Measurements from ENCODE around the gene JAKMIP2. TPM values are rescaled to one million over a fixed set of nuclear protein-coding genes. Genes with fewer than 3 reads are reported as not detected.
"Not testable (repeated sequence)": the region's sequence is repeated elsewhere in the genome, so short reads cannot be mapped to it uniquely, and the experiment has no call there.

The JAKMIP2 gene
- total RNA-seq, 1 donor from 2014 or later = not detected

- Histone ChIP-seq H3K4me3 (ENCODE audit: low read depth, low read length) (no peak overlapping the region), H3K27me3 (ENCODE audit: control insufficient read depth, insufficient read depth, low read length) (no peaks in the 10 kb centered on the region), H3K36me3 (ENCODE audit: control insufficient read depth, insufficient read depth, low read length) (no peaks in the 10 kb centered on the region)
- no peak for DNase-seq (ENCODE audit: low read depth)
- no peak for TF ChIP-seq CTCF (IDR thresholded peaks at IDR 0.05; ENCODE audit: insufficient read depth, low read length, severe bottlenecking)
- FAIRE-seq = no peak
Measured at GRCh38 chr5:147733075-147733474, 49.5 kb downstream of the JAKMIP2 start.

GRCh38 chr5:147732291-147732883 lies 50.1 kb downstream of the JAKMIP2 start:
- DNase-seq (ENCODE audit: low read depth) = no peak
- TF ChIP-seq CTCF (IDR thresholded peaks at IDR 0.05; ENCODE audit: insufficient read depth, low read length, severe bottlenecking) = no peak
- Histone ChIP-seq H3K36me3 (ENCODE audit: control insufficient read depth, insufficient read depth, low read length) (no peaks in the 10 kb centered on the region), H3K27me3 (ENCODE audit: control insufficient read depth, insufficient read depth, low read length) (no peaks in the 10 kb centered on the region), H3K4me3 (ENCODE audit: low read depth, low read length) (no peak overlapping the region)
- no peak for FAIRE-seq

DNA sequence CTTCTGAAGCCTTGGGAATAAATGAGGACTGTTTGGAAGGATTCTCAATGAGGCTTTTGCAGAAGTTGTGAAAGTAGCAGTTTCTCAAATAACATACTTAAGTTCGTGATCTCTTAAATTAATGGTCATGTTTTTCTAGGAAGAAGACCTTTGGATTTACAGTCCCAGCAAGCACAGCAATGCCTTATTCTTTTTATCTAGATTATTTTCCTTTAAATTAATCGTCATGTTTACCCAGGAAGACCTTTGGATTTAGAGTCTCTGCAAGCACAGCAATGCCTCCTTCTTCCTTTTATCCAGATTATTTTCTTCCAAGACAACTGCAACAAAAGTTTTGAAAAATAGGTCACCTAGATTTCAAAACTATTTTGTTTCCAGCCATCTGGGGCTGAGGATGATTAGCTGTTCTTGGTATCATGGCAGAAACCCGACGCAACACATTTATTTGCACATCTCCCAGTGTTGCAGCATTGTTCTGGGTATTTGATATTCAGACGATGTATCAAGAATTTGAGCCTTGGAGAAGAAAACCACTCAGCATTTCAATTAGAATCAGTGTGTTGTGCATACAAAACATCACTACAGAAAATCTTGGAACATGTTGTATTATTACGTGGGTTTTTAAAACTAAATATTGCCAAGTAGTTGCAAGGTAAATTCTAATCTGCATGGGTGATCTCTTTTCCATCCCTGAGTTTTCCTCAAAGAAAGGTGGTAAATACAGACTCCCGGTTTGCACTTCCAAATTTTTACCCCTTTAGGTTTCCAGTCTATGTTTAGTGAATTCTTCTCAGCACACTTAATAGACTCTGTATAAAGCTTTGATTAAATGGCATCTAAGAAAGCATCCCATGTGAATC lies 50.9 kb downstream of the JAKMIP2 start:
- no peaks in the 10 kb centered on the region for H3K36me3 ChIP-seq (ENCODE audit: control insufficient read depth, insufficient read depth, low read length)
- TF ChIP-seq CTCF (IDR thresholded peaks at IDR 0.05; ENCODE audit: insufficient read depth, low read length, severe bottlenecking) = no peak
- DNase-seq (ENCODE audit: low read depth) (no peak), FAIRE-seq (no peak)
- no peak overlapping the region for H3K4me3 ChIP-seq (ENCODE audit: low read depth, low read length)
- H3K27me3 ChIP-seq (ENCODE audit: control insufficient read depth, insufficient read depth, low read length) = no peaks in the 10 kb centered on the region

- Histone ChIP-seq H3K4me3 (ENCODE audit: low read depth, low read length) (no peak overlapping the region), H3K27me3 (ENCODE audit: control insufficient read depth, insufficient read depth, low read length) (no peaks in the 10 kb centered on the region), H3K36me3 (ENCODE audit: control insufficient read depth, insufficient read depth, low read length) (no peaks in the 10 kb centered on the region)
- no peak for TF ChIP-seq CTCF (IDR thresholded peaks at IDR 0.05; ENCODE audit: insufficient read depth, low read length, severe bottlenecking)
- DNase-seq (ENCODE audit: low read depth) (no peak), FAIRE-seq (no peak)
Measured at GRCh38 chr5:147727200-147727599, 55.3 kb downstream of the JAKMIP2 start.

DNA sequence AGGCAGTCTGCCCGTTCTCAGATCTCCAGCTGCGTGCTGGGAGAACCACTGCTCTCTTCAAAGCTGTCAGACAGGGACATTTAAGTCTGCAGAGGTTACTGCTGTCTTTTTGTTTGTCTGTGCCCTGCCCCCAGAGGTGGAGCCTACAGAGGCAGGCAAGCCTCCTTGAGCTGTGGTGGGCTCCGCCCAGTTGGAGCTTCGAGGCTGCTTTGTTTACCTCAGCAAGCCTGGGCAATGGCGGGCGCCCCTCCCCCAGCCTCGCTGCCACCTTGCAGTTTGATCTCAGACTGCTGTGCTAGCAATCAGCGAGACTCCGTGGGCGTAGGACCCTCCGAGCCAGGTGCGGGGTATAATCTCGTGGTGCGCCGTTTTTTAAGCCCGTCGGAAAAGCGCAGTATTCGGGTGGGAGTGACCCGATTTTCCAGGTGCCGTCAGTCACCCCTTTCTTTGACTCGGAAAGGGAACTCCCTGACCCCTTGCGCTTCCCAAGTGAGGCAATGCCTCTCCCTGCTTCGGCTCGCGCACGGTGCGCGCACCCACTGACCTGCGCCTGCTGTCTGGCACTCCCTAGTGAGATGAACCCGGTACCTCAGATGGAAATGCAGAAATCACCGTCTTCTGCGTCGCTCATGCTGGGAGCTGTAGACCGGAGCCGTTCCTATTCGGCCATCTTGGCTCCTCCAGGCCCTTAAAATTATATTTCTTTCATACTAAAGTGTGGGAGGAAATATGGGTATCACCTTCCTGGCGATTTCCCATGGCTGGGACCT lies 61.2 kb downstream of the JAKMIP2 start:
- not testable (repeated sequence) for DNase-seq (ENCODE audit: low read depth); H3K36me3 ChIP-seq (ENCODE audit: control insufficient read depth, insufficient read depth, low read length); H3K4me3 ChIP-seq (ENCODE audit: low read depth, low read length); H3K27me3 ChIP-seq (ENCODE audit: control insufficient read depth, insufficient read depth, low read length); FAIRE-seq

All from bronchial epithelial cell (primary cell).